GM12891 (cell line): ENCODE data around the gene KRTAP4-6.
"Not testable (repeated sequence)": the region's sequence is repeated elsewhere in the genome, so short reads cannot be mapped to it uniquely, and the experiment has no call there.

Experiments used
- DNase-seq: peaks from one replicate; pipeline ENCODE4 v3.0.0; 2011; ENCODE audit warnings: low spot score; ENCODE audit not compliant: insufficient read length
- FAIRE-seq: peaks from 2 replicates; lab custom pipeline; 2011; peaks lifted over from hg19 to GRCh38; lab: Jason Lieb, UNC
- PAX5 ChIP-seq: IDR thresholded peaks from 2 replicates; pipeline ENCODE4 v1.6.1; 2011; ENCODE audit warnings: low read length, moderate library complexity, mild to moderate bottlenecking; ENCODE audit not compliant: insufficient read depth, severe bottlenecking
- POLR2A ChIP-seq: IDR thresholded peaks from 2 replicates; pipeline ENCODE4 v1.6.1; 2011; ENCODE audit warnings: low read depth, low read length, control low read depth
- POLR2AphosphoS5 ChIP-seq: IDR thresholded peaks from 2 replicates; pipeline ENCODE4 v1.6.1; 2011; ENCODE audit warnings: low read depth, low read length, control low read depth
- POU2F2 ChIP-seq: IDR thresholded peaks from 2 replicates; pipeline ENCODE4 v1.6.1; 2011; ENCODE audit warnings: low read depth, mild to moderate bottlenecking, control low read depth, low read length, moderate library complexity
- SPI1 ChIP-seq: IDR thresholded peaks from 2 replicates; pipeline ENCODE4 v1.6.1; 2011; ENCODE audit warnings: low read depth, low read length, control low read depth
- TAF1 ChIP-seq: IDR thresholded peaks from 2 replicates; pipeline ENCODE4 v1.6.1; 2011; ENCODE audit warnings: low read depth, low read length, control low read depth

Gene KRTAP4-6

GRCh38 chr17:41145261-41145660 is 4.9 kb upstream of the KRTAP4-6 start:
- no peak for TF ChIP-seq POLR2AphosphoS5
- no peak for TF ChIP-seq POU2F2
- TF ChIP-seq PAX5 = no peak
- TF ChIP-seq POLR2A = no peak
- TF ChIP-seq SPI1 = no peak
- TF ChIP-seq TAF1 = no peak
- DNase-seq (no peak), FAIRE-seq (no peak)

- FAIRE-seq (no peak), DNase-seq (no peak)
- no peak for TF ChIP-seq POLR2A
- TF ChIP-seq PAX5 = no peak
- TF ChIP-seq POU2F2 = no peak
- TF ChIP-seq POLR2AphosphoS5 = no peak
- no peak for TF ChIP-seq SPI1
- no peak for TF ChIP-seq TAF1
Observed at GRCh38 chr17:41144846-41145245, 4.5 kb upstream of the KRTAP4-6 start.

GRCh38 chr17:41141361-41141760 is 1.0 kb upstream of the KRTAP4-6 start:
- FAIRE-seq = no peak
- TF ChIP-seq TAF1 = no peak
- TF ChIP-seq SPI1 = no peak
- no peak for TF ChIP-seq PAX5
- TF ChIP-seq POU2F2 = no peak
- no peak for TF ChIP-seq POLR2A
- no peak for TF ChIP-seq POLR2AphosphoS5
- DNase-seq = no peak

GRCh38 chr17:41139865-41140264 is 479 bp downstream of the KRTAP4-6 start:
- DNase-seq, FAIRE-seq: not testable (repeated sequence)

- DNase-seq (no peak), FAIRE-seq (no peak)
- TF ChIP-seq POLR2A (no peak), POU2F2 (no peak), POLR2AphosphoS5 (no peak), PAX5 (no peak)
Observed at GRCh38 chr17:41133880-41134735, 6.2 kb downstream of the KRTAP4-6 start.

DNA sequence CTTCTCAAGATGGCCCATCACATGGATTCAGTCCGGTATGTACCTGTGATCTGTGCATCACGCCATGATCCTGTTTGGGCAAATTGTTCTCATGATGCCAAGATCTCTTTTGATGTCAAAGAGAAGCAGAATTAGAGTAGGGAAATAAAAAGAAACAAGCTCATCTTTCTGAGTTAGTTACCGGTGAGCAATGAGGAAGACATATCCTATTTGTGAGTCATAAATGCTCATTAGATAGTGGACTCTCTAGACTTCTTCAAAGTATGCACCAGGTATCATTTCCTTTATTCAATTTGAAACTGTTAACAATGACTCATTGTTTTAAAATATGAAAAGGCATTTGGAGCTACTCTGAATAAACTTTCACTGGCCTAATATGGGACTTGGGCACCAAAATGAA is 8.4 kb downstream of the KRTAP4-6 start:
- FAIRE-seq = no peak
- no peak for DNase-seq
- no peak for TF ChIP-seq POU2F2
- TF ChIP-seq SPI1 = no peak
- no peak for TF ChIP-seq TAF1
- no peak for TF ChIP-seq POLR2AphosphoS5
- TF ChIP-seq PAX5 = no peak
- no peak for TF ChIP-seq POLR2A

DNA sequence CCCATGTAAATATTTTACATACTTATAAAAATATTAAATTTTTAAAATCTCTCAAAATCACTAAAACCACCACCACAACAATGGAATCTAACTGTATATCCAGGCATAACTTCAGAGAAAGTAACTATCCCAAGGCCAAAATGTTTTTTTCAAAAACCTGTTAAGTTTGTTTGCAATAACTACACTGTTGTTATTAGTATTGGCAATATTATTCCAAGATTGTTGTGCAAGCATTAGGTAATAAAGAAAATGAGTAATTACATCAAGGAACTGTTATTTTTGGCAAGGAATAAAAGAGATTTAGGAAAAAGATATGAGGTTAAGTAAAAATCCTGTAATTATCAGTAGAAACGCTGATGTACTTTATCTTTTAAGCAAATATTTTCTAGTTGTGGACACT is 13.0 kb downstream of the KRTAP4-6 start:
- FAIRE-seq (no peak), DNase-seq (no peak)
- no peak for TF ChIP-seq SPI1
- no peak for TF ChIP-seq POU2F2
- no peak for TF ChIP-seq POLR2AphosphoS5
- TF ChIP-seq POLR2A = no peak
- no peak for TF ChIP-seq PAX5
- no peak for TF ChIP-seq TAF1

GRCh38 chr17:41126412-41126811 is 13.9 kb downstream of the KRTAP4-6 start:
- TF ChIP-seq PAX5 (no peak), POU2F2 (no peak), POLR2AphosphoS5 (no peak), POLR2A (no peak), TAF1 (no peak), SPI1 (no peak)
- no peak for FAIRE-seq
- no peak for DNase-seq

GRCh38 chr17:41125064-41125463 is 15.3 kb downstream of the KRTAP4-6 start:
- FAIRE-seq (no peak), DNase-seq (no peak)
- no peak for TF ChIP-seq POU2F2
- no peak for TF ChIP-seq SPI1
- TF ChIP-seq PAX5 = no peak
- TF ChIP-seq POLR2A = no peak
- TF ChIP-seq TAF1 = no peak
- TF ChIP-seq POLR2AphosphoS5 = no peak

GRCh38 chr17:41123991-41124371 is 16.4 kb downstream of the KRTAP4-6 start, which contains the start of gene KRTAP4-12:
KRTAP4-12 (minus strand) TSS chr17:41124182; CDS start chr17:41124122, 60 bp downstream.
- DNase-seq, FAIRE-seq: not testable (repeated sequence)

- not testable (repeated sequence) for DNase-seq, FAIRE-seq
Observed at GRCh38 chr17:41123292-41123990, 16.9 kb downstream of the KRTAP4-6 start.
